WTC11 (cell line): ENCODE data around the gene LDAH. TPM values are rescaled to one million over a fixed set of nuclear protein-coding genes. Genes with fewer than 3 reads are reported as not detected.

ENCODE experiments used
- ATAC-seq: fragments of 200-7000 bp; cut with Tn5 transposase; 2 replicates; pipeline ENCODE4 v1.10.0; 2021; ENCODE audit warnings: mild to moderate bottlenecking, moderate library complexity
- Bru-seq: library from RNA; stranded (reverse); fragments of 400-500 nt; gene quantifications from one replicate; lab custom pipeline; 2021; lab: Mats Ljungman, UMichigan
- CTCF ChIA-PET: fragments of 300-600 bp; sonication (Branson Sonifier 250); formaldehyde crosslinking; loops from one replicate; lab custom pipeline; 2021; ENCODE audit warnings: antibody characterized with exemption; lab: Charles Lee
- POLR2A ChIA-PET: fragments of 350-600 bp; sonication (Branson Sonifier 250); formaldehyde crosslinking; loops from one replicate; lab custom pipeline; 2021; ENCODE audit warnings: antibody characterized with exemption; lab: Charles Lee
- DNase-seq: peaks from one replicate; pipeline ENCODE4 v3.0.0; 2021; ENCODE audit warnings: low spot score
- H3K27ac Mint-ChIP-seq: 2 replicates; pipeline ENCODE4 v1.8.0; 2021; ENCODE audit warnings: mixed read lengths
- H3K27me3 Mint-ChIP-seq: 2 replicates; pipeline ENCODE4 v1.8.0; 2021; ENCODE audit warnings: low read depth, mild to moderate bottlenecking, moderate library complexity, mixed read lengths
- H3K36me3 Mint-ChIP-seq: 2 replicates; pipeline ENCODE4 v1.8.0; 2021; ENCODE audit warnings: mixed read lengths
- H3K4me1 Mint-ChIP-seq: 2 replicates; pipeline ENCODE4 v1.8.0; 2022; ENCODE audit warnings: mixed read lengths
- H3K4me3 Mint-ChIP-seq: 2 replicates; pipeline ENCODE4 v1.8.0; 2021; ENCODE audit warnings: mild to moderate bottlenecking, moderate library complexity, mixed read lengths
- H3K9me3 Mint-ChIP-seq: 2 replicates; pipeline ENCODE4 v1.8.0; 2021; ENCODE audit warnings: mixed read lengths
- E2F1 ChIP-seq: sonication (generic); formaldehyde crosslinking; IDR thresholded peaks from 2 replicates; pipeline ENCODE4 v1.8.0; 2022; ENCODE audit warnings: mild to moderate bottlenecking, missing genetic modification reagents
- FOXJ3 ChIP-seq: sonication (generic); formaldehyde crosslinking; IDR thresholded peaks from 2 replicates; pipeline ENCODE4 v1.9.0; 2021; ENCODE audit warnings: missing genetic modification reagents, mild to moderate bottlenecking, borderline replicate concordance
- FOXP1 ChIP-seq: sonication (generic); formaldehyde crosslinking; IDR thresholded peaks from 2 replicates; pipeline ENCODE4 v1.8.0; 2022; ENCODE audit warnings: missing genetic modification reagents, mild to moderate bottlenecking, moderate library complexity, borderline replicate concordance
- GTF2I ChIP-seq: fragments of 250-450 bp; sonication (Bioruptor Pico); conservative IDR thresholded peaks from 2 replicates; pipeline ENCODE4 v1.4.0; 2021; ENCODE audit warnings: mild to moderate bottlenecking
- JUN ChIP-seq: sonication (generic); formaldehyde crosslinking; IDR thresholded peaks from 2 replicates; pipeline ENCODE4 v1.8.0; 2023; ENCODE audit warnings: mild to moderate bottlenecking, missing genetic modification reagents
- MYBL2 ChIP-seq: sonication (generic); formaldehyde crosslinking; IDR thresholded peaks from 2 replicates; pipeline ENCODE4 v1.8.1; 2023; ENCODE audit warnings: mild to moderate bottlenecking, moderate library complexity, missing genetic modification reagents
- NFATC4 ChIP-seq: fragments of 250-450 bp; sonication (Bioruptor Pico); IDR thresholded peaks from 2 replicates; pipeline ENCODE4 v1.9.0; 2021; ENCODE audit warnings: mild to moderate bottlenecking
- NFYB ChIP-seq: sonication (generic); formaldehyde crosslinking; conservative IDR thresholded peaks from 2 replicates; pipeline ENCODE4 v1.8.0; 2022; ENCODE audit warnings: low read depth, missing genetic modification reagents
- NR3C1 ChIP-seq: sonication (generic); formaldehyde crosslinking; conservative IDR thresholded peaks from 2 replicates; pipeline ENCODE4 v1.8.1; 2023; ENCODE audit warnings: low read depth, mild to moderate bottlenecking, missing genetic modification reagents
- RELA ChIP-seq: sonication (generic); formaldehyde crosslinking; IDR thresholded peaks from 2 replicates; pipeline ENCODE4 v1.8.1; 2022; ENCODE audit warnings: missing genetic modification reagents, mild to moderate bottlenecking, borderline replicate concordance
- SMAD3 ChIP-seq: sonication (generic); formaldehyde crosslinking; IDR thresholded peaks from 2 replicates; pipeline ENCODE4 v1.8.0; 2022; ENCODE audit warnings: missing genetic modification reagents, mild to moderate bottlenecking, borderline replicate concordance
- TEAD1 ChIP-seq: sonication (generic); formaldehyde crosslinking; IDR thresholded peaks from 2 replicates; pipeline ENCODE4 v1.8.0; 2022; ENCODE audit warnings: mild to moderate bottlenecking, missing genetic modification reagents
- ZBTB43 ChIP-seq: sonication (generic); formaldehyde crosslinking; IDR thresholded peaks from 2 replicates; pipeline ENCODE4 v1.8.1; 2023; ENCODE audit warnings: mild to moderate bottlenecking, missing genetic modification reagents
- ZNF138 ChIP-seq: sonication (generic); formaldehyde crosslinking; conservative IDR thresholded peaks from 2 replicates; pipeline ENCODE4 v1.8.1; 2022; ENCODE audit warnings: mild to moderate bottlenecking, moderate library complexity, missing genetic modification reagents
- ZNF416 ChIP-seq: fragments of 250-450 bp; sonication (Bioruptor Pico); IDR thresholded peaks from 2 replicates; pipeline ENCODE4 v1.9.0; 2021; ENCODE audit warnings: mild to moderate bottlenecking, inconsistent platforms
- ZNF512 ChIP-seq: sonication (generic); formaldehyde crosslinking; IDR thresholded peaks from 2 replicates; pipeline ENCODE4 v1.8.1; 2022; ENCODE audit warnings: missing genetic modification reagents, borderline replicate concordance
- long read RNA-seq, 3 experiments: library from RNA in 1 of 3; library from capped mRNA in 1 of 3; library from polyadenylated mRNA in 1 of 3; unstranded in 2 of 3; stranded (forward) in 1 of 3; transcript quantifications; one replicate each; pipeline ENCODE4 v2.0.0, GENCODE V29; 2021
- total RNA-seq: library from RNA; stranded (reverse); gene quantifications from 3 replicates; pipeline ENCODE4 v1.2.3, GENCODE V29; 2021
- TF ChIP-seq, protein P1 (sequence below): sonication (generic); formaldehyde crosslinking; IDR thresholded peaks from 2 replicates; pipeline ENCODE4 v1.8.1; 2023; ENCODE audit warnings: mild to moderate bottlenecking, missing genetic modification reagents, moderate library complexity
- TF ChIP-seq, protein P2 (sequence below): sonication (generic); formaldehyde crosslinking; IDR thresholded peaks from 2 replicates; pipeline ENCODE4 v1.8.0; 2022; ENCODE audit warnings: mild to moderate bottlenecking, missing genetic modification reagents
- TF ChIP-seq, protein P3 (sequence below): sonication (generic); formaldehyde crosslinking; IDR thresholded peaks from 2 replicates; pipeline ENCODE4 v1.8.1; 2022; ENCODE audit warnings: mild to moderate bottlenecking, missing genetic modification reagents, moderate library complexity, borderline replicate concordance
- TF ChIP-seq, protein P4 (sequence below): sonication (generic); formaldehyde crosslinking; IDR thresholded peaks from 2 replicates; pipeline ENCODE4 v1.8.0; 2022; ENCODE audit warnings: missing genetic modification reagents
- TF ChIP-seq, protein P5 (sequence below): sonication (generic); formaldehyde crosslinking; IDR thresholded peaks from 2 replicates; pipeline ENCODE4 v1.8.1; 2022; ENCODE audit warnings: low read depth, mild to moderate bottlenecking, moderate library complexity, missing genetic modification reagents, borderline replicate concordance

The LDAH gene
- total RNA-seq (16.1 to 20.5 TPM (median 17.7 TPM) in 3 replicates), Bru-seq, nascent RNA (percentile 81 among the genes with signal in this experiment)
- long read RNA-seq, experiment 1, transcript LDAH-213 (6 exons, 1,179 nt) = minor isoform, 12 of 90 reads
- long read RNA-seq, experiment 1, transcript LDAH-201 (7 exons, 2,907 nt) = major isoform, 42 of 90 reads
- long read RNA-seq, experiment 1, partial matches to known transcripts = 9 of 90 reads
- long read RNA-seq, experiment 1, other reads (novel, unspliced or antisense) = 20 of 90 reads
- long read RNA-seq, experiment 2, partial matches to known transcripts = 6 of 15 reads
- long read RNA-seq, experiment 2, other reads (novel, unspliced or antisense) = 7 of 15 reads
- long read RNA-seq, experiment 3, transcript LDAH-201 (7 exons, 2,907 nt) = major isoform, 6 of 34 reads
- long read RNA-seq, experiment 3, partial matches to known transcripts = 6 of 34 reads
- long read RNA-seq, experiment 3, other reads (novel, unspliced or antisense) = 17 of 34 reads

- Mint-ChIP-seq H3K9me3 (0 out of 2 replicates have a peak, but pooled peaks cover under 1% of the 10 kb centered on the region), H3K27ac (peak within 1 kb of the TSS; percentile 95), H3K4me1 (peaks cover 6% of the 10 kb centered on the region; the same call in 1 of the 2 replicates), H3K36me3 (peaks cover 3% of the 10 kb centered on the region; the same call in 1 of the 2 replicates), H3K4me3 (peak within 1 kb of the TSS; percentile 96), H3K27me3 (peaks cover 12% of the 10 kb centered on the region)
- DNase-seq = peak; percentile 92
- ChIA-PET POLR2A (interaction anchor here (1.0 to 1.3 kb wide), 4 partner anchors 12 to 376 kb away, joined by 3 to 4 read pairs (median 4); partner anchors contain the start of gene RHOB), CTCF (interaction anchor here (0.5 to 2.9 kb wide), 8 partner anchors 41 to 381 kb away, joined by 3 to 13 read pairs (median 4); no protein-coding TSS in a partner anchor)
- peak; percentile 92 for ATAC-seq
- TF ChIP-seq NFATC4 (CRISPR knock-in tag) (no peak), E2F1 (CRISPR knock-in tag) (0 out of 2 replicates have a peak, but pooled peaks have one; percentile 23), FOXJ3 (CRISPR knock-in tag) (no peak), ZBTB43 (CRISPR knock-in tag) (peak; percentile 68; the same call in 1 of the 2 replicates), TEAD1 (CRISPR knock-in tag) (peak; percentile 87; the same call in 1 of the 2 replicates), JUN (CRISPR knock-in tag) (no peak), ZNF512 (0 out of 2 replicates have a peak, but pooled peaks have one; percentile 60), GTF2I (no peak), FOXP1 (CRISPR knock-in tag) (peak; percentile 83), MYBL2 (CRISPR knock-in tag) (peak; percentile 72), NR3C1 (no peak), RELA (CRISPR knock-in tag) (no peak), ZNF138 (CRISPR knock-in tag) (no peak), NFYB (CRISPR knock-in tag) (peak; percentile 23; the same call in 1 of the 2 replicates), ZNF416 (no peak), SMAD3 (CRISPR knock-in tag) (no peak)
- TF ChIP-seq, protein P1, sequence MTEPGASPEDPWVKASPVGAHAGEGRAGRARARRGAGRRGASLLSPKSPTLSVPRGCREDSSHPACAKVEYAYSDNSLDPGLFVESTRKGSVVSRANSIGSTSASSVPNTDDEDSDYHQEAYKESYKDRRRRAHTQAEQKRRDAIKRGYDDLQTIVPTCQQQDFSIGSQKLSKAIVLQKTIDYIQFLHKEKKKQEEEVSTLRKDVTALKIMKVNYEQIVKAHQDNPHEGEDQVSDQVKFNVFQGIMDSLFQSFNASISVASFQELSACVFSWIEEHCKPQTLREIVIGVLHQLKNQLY (CRISPR knock-in tag) = no peak
- TF ChIP-seq, protein P2, sequence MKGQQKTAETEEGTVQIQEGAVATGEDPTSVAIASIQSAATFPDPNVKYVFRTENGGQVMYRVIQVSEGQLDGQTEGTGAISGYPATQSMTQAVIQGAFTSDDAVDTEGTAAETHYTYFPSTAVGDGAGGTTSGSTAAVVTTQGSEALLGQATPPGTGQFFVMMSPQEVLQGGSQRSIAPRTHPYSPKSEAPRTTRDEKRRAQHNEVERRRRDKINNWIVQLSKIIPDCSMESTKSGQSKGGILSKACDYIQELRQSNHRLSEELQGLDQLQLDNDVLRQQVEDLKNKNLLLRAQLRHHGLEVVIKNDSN (CRISPR knock-in tag) = peak; percentile 95
- TF ChIP-seq, protein P3, sequence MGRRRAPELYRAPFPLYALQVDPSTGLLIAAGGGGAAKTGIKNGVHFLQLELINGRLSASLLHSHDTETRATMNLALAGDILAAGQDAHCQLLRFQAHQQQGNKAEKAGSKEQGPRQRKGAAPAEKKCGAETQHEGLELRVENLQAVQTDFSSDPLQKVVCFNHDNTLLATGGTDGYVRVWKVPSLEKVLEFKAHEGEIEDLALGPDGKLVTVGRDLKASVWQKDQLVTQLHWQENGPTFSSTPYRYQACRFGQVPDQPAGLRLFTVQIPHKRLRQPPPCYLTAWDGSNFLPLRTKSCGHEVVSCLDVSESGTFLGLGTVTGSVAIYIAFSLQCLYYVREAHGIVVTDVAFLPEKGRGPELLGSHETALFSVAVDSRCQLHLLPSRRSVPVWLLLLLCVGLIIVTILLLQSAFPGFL (CRISPR knock-in tag) = no peak
- TF ChIP-seq, protein P4, sequence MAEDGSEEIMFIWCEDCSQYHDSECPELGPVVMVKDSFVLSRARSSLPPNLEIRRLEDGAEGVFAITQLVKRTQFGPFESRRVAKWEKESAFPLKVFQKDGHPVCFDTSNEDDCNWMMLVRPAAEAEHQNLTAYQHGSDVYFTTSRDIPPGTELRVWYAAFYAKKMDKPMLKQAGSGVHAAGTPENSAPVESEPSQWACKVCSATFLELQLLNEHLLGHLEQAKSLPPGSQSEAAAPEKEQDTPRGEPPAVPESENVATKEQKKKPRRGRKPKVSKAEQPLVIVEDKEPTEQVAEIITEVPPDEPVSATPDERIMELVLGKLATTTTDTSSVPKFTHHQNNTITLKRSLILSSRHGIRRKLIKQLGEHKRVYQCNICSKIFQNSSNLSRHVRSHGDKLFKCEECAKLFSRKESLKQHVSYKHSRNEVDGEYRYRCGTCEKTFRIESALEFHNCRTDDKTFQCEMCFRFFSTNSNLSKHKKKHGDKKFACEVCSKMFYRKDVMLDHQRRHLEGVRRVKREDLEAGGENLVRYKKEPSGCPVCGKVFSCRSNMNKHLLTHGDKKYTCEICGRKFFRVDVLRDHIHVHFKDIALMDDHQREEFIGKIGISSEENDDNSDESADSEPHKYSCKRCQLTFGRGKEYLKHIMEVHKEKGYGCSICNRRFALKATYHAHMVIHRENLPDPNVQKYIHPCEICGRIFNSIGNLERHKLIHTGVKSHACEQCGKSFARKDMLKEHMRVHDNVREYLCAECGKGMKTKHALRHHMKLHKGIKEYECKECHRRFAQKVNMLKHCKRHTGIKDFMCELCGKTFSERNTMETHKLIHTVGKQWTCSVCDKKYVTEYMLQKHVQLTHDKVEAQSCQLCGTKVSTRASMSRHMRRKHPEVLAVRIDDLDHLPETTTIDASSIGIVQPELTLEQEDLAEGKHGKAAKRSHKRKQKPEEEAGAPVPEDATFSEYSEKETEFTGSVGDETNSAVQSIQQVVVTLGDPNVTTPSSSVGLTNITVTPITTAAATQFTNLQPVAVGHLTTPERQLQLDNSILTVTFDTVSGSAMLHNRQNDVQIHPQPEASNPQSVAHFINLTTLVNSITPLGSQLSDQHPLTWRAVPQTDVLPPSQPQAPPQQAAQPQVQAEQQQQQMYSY (CRISPR knock-in tag) = no peak
- TF ChIP-seq, protein P5, sequence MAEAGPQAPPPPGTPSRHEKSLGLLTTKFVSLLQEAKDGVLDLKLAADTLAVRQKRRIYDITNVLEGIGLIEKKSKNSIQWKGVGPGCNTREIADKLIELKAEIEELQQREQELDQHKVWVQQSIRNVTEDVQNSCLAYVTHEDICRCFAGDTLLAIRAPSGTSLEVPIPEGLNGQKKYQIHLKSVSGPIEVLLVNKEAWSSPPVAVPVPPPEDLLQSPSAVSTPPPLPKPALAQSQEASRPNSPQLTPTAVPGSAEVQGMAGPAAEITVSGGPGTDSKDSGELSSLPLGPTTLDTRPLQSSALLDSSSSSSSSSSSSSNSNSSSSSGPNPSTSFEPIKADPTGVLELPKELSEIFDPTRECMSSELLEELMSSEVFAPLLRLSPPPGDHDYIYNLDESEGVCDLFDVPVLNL (CRISPR knock-in tag) = 0 out of 2 replicates have a peak, but pooled peaks have one; percentile 44
Measured at GRCh38 chr2:20822535-20823490, at the start of gene LDAH. TSS of gene LDAH (minus strand) at chr2:20823101. CDS start at chr2:20801463, 21,638 bp downstream.
